PC-3 (cell line): ENCODE results near the gene SLC44A1. TPM values are rescaled to one million over a fixed set of nuclear protein-coding genes. Genes with fewer than 3 reads are reported as not detected.

ENCODE experiments used
- ATAC-seq: fragments of 200-7000 bp; cut with Tn5 transposase; 2 replicates; pipeline ENCODE4 v1.9.1; 2020; ENCODE audit warnings: mild to moderate bottlenecking, moderate library complexity
- BruUV-seq: library from RNA; stranded (reverse); fragments of 400-500 nt; replicated peaks from 2 replicates; lab custom pipeline; 2021; lab: Mats Ljungman, UMichigan
- CTCF ChIA-PET: fragments of 300-600 bp; sonication (Branson Sonifier 250); formaldehyde crosslinking; loops from one replicate; lab custom pipeline; 2022; ENCODE audit warnings: antibody characterized with exemption; lab: Charles Lee
- POLR2A ChIA-PET: fragments of 300-600 bp; sonication (Branson Sonifier 250); formaldehyde crosslinking; loops from one replicate; lab custom pipeline; 2022; ENCODE audit warnings: antibody characterized with exemption; ENCODE audit not compliant: unreplicated experiment; lab: Charles Lee
- DNase-seq: peaks from one replicate; pipeline ENCODE4 v3.0.0-alpha.2; 2015
- H2AFZ ChIP-seq: fragments of 300-600 bp; sonication (generic); 2 replicates; pipeline ENCODE4 v1.6.0; 2016; ENCODE audit warnings: antibody characterized with exemption, low read length
- H3F3A ChIP-seq: fragments of 300-600 bp; sonication (generic); one replicate; pipeline ENCODE4 v1.6.0; 2017; ENCODE audit warnings: antibody characterized with exemption, low read length, control low read depth, mild to moderate bottlenecking; ENCODE audit not compliant: unreplicated experiment
- H3K27ac ChIP-seq: fragments of 300-600 bp; sonication (generic); 2 replicates; pipeline ENCODE4 v1.5.1; 2016; ENCODE audit warnings: mild to moderate bottlenecking, low read length
- H3K27me3 ChIP-seq: fragments of 300-600 bp; sonication (generic); 2 replicates; pipeline ENCODE4 v1.6.1; 2016; ENCODE audit warnings: low read length, mixed read lengths
- H3K36me3 ChIP-seq: fragments of 300-600 bp; sonication (generic); 2 replicates; pipeline ENCODE4 v1.6.1; 2016; ENCODE audit warnings: low read depth, mixed run types, low read length, mixed read lengths
- H3K4me1 ChIP-seq: fragments of 300-600 bp; sonication (generic); 2 replicates; pipeline ENCODE4 v1.5.1; 2016; ENCODE audit warnings: low read length; ENCODE audit not compliant: insufficient read depth
- H3K4me2 ChIP-seq: fragments of 300-600 bp; sonication (generic); 2 replicates; pipeline ENCODE4 v1.6.0; 2016; ENCODE audit warnings: low read length
- H3K4me3 ChIP-seq: fragments of 300-600 bp; sonication (generic); 2 replicates; pipeline ENCODE4 v1.5.1; 2016; ENCODE audit warnings: mild to moderate bottlenecking, low read length, mixed read lengths
- H3K79me2 ChIP-seq: fragments of 300-600 bp; sonication (generic); 2 replicates; pipeline ENCODE4 v1.6.1; 2017; ENCODE audit warnings: low read length, mixed read lengths
- H3K9ac ChIP-seq: fragments of 300-600 bp; sonication (generic); 2 replicates; pipeline ENCODE4 v1.6.0; 2016; ENCODE audit warnings: mild to moderate bottlenecking, low read length
- H3K9me2 ChIP-seq: fragments of 300-600 bp; sonication (generic); replicated peaks from 2 replicates; pipeline ENCODE4 v1.6.1; 2016; ENCODE audit warnings: mixed run types, low read length, mixed read lengths
- H3K9me3 ChIP-seq: fragments of 300-600 bp; sonication (generic); 2 replicates; pipeline ENCODE4 v1.6.1; 2016; ENCODE audit warnings: low read length, mixed read lengths
- H4K20me1 ChIP-seq: fragments of 300-600 bp; sonication (generic); 2 replicates; pipeline ENCODE4 v1.6.1; 2016; ENCODE audit warnings: low read length, mixed read lengths
- EZH2 ChIP-seq: fragments of 300-600 bp; sonication (generic); IDR thresholded peaks from one replicate; pipeline ENCODE4 v1.6.1; 2017; ENCODE audit warnings: antibody characterized with exemption, mild to moderate bottlenecking, low read length; ENCODE audit not compliant: unreplicated experiment
- EZH2phosphoT487 ChIP-seq: fragments of 300-600 bp; sonication (generic); IDR thresholded peaks from 2 replicates; pipeline ENCODE4 v1.6.1; 2018; ENCODE audit warnings: mild to moderate bottlenecking, antibody characterized with exemption, low read length, borderline replicate concordance
- intact Hi-C: fragments of 100-400 bp; cut with micrococcal nuclease; formaldehyde crosslinking; loops from 2 replicates; pipeline ENCODE4 v1.9.0; 2023
- total RNA-seq: library from RNA; depleted of rRNA; stranded (reverse); fragments of >200 nt; gene quantifications from 2 replicates; pipeline ENCODE4 v1.2.3, GENCODE V29; 2014
- TF ChIP-seq, protein P1 (sequence below): fragments of 300-600 bp; sonication (generic); conservative IDR thresholded peaks from 2 replicates; pipeline ENCODE4 v1.5.1; 2017; ENCODE audit warnings: antibody characterized with exemption, low read depth, mild to moderate bottlenecking, low read length

SLC44A1 gene
- total RNA-seq, 1 experiment from 2014 or later = 16.1 TPM

DNA sequence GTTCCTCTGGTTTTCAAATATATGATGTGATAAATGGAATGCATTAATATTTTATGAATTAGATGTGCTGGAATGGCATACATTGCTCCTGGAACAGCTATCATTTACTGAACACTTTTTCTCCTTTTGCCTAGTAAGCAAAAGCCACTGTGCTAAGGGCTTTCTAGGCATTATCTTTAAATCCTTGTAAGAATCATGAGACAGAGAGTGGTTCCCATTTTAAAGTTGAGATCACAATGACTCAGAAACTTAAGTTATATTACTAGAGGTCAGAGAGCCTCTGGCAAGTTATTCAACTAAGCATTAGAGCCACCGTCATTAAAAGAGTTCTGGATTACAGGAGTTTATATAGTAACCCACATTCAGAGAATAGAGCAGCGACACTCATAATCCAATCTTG is 176.7 kb downstream of the SLC44A1 start:
- Histone ChIP-seq H3K9ac (no peak overlapping the region), H3K4me1 (no peaks in the 10 kb centered on the region), H3K79me2 (no peaks in the 10 kb centered on the region), H3K27ac (no peak overlapping the region), H3K36me3 (no peaks in the 10 kb centered on the region), H3K27me3 (no peaks in the 10 kb centered on the region), H3K9me2 (no peaks in the 10 kb centered on the region), H3K9me3 (no peaks in the 10 kb centered on the region), H3F3A (no peaks in the 10 kb centered on the region), H3K4me3 (no peak overlapping the region), H4K20me1 (no peaks in the 10 kb centered on the region), H3K4me2 (no peak overlapping the region), H2AFZ (no peak overlapping the region)
- ATAC-seq = no peak
- intact Hi-C loops = loop anchor here (10.0 kb wide), 1 partner anchor 134 kb away; the partner anchor contains the start of gene FKTN
- POLR2A ChIA-PET = no interaction called here
- TF ChIP-seq EZH2 (no peak), EZH2phosphoT487 (no peak)
- TF ChIP-seq, protein P1, sequence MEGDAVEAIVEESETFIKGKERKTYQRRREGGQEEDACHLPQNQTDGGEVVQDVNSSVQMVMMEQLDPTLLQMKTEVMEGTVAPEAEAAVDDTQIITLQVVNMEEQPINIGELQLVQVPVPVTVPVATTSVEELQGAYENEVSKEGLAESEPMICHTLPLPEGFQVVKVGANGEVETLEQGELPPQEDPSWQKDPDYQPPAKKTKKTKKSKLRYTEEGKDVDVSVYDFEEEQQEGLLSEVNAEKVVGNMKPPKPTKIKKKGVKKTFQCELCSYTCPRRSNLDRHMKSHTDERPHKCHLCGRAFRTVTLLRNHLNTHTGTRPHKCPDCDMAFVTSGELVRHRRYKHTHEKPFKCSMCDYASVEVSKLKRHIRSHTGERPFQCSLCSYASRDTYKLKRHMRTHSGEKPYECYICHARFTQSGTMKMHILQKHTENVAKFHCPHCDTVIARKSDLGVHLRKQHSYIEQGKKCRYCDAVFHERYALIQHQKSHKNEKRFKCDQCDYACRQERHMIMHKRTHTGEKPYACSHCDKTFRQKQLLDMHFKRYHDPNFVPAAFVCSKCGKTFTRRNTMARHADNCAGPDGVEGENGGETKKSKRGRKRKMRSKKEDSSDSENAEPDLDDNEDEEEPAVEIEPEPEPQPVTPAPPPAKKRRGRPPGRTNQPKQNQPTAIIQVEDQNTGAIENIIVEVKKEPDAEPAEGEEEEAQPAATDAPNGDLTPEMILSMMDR = no peak
- CTCF ChIA-PET = no interaction called here
- DNase-seq = no peak
- BruUV-seq = no TSS peak

DNA sequence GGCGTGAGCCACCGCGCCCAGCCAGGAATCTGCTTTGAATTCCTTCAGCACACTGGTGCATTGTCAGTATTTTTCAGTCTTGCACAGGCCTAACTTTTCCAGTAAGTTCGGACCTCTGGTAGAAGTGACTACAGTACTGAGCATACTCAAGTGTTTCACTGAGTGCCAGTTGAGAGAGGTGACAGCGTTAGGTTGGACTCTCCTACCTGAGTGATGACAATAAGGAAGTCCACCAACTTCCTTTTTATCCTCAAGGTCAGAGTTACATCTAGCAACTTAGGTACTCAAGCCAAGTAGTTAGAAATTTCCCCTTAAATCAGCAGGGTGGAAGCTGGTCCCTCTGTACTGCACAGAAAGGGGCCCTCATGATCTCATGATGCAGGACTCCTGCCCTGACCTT is 177.4 kb downstream of the SLC44A1 start:
- Histone ChIP-seq H2AFZ (no peak overlapping the region), H4K20me1 (no peaks in the 10 kb centered on the region), H3K36me3 (no peaks in the 10 kb centered on the region), H3K79me2 (no peaks in the 10 kb centered on the region), H3K4me2 (no peak overlapping the region), H3K4me3 (no peak overlapping the region), H3K9me3 (no peaks in the 10 kb centered on the region), H3K9me2 (no peaks in the 10 kb centered on the region), H3K27me3 (no peaks in the 10 kb centered on the region), H3K9ac (no peak overlapping the region), H3F3A (no peaks in the 10 kb centered on the region), H3K27ac (no peak overlapping the region), H3K4me1 (no peaks in the 10 kb centered on the region)
- intact Hi-C loops = loop anchor here (10.0 kb wide), 1 partner anchor 133 kb away; the partner anchor contains the start of gene FKTN
- BruUV-seq = no TSS peak
- ChIA-PET POLR2A (no interaction called here), CTCF (no interaction called here)
- ATAC-seq (no peak), DNase-seq (no peak)
- no peak for TF ChIP-seq EZH2
- TF ChIP-seq, protein P1 = no peak
- no peak for TF ChIP-seq EZH2phosphoT487

DNA sequence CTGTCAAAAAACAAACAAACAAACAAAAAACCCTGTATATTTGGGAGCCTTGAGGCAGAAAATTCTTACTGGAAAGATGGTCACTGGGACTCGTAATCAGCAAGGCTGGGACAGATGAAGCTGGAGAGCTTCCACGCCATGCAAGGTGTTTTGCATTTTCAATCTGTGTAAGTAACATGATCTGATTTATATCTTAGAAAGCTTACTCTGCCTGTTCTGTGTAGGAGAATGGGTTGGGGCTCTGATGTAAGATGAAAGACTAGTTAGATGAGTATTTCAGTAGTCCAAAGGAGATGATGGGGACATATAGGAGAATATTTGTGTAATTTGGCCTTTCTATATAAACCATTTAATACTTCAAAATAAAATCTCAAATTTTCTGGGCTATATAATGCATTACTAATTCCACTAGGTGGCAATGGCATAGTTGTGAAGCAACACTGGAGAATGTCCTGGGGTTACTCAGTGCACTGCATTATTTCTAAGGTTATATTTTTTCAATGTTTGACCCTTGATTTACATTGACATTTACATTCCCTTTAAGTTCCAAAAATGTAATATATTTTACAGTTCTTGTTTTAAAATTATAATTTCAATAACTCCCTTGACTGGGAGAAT is 181.5 kb downstream of the SLC44A1 start:
- no peak overlapping the region for H2AFZ ChIP-seq
- no peaks in the 10 kb centered on the region for H3K27me3 ChIP-seq
- H3K79me2 ChIP-seq = no peaks in the 10 kb centered on the region
- H3K4me3 ChIP-seq = no peak overlapping the region
- TF ChIP-seq, protein P1 = peak; percentile 63
- TF ChIP-seq EZH2 = no peak
- DNase-seq (peak; percentile 50), ATAC-seq (peak; percentile 71)
- intact Hi-C loops = loop anchor here (1.0 to 10.0 kb wide), 3 partner anchors 49 to 267 kb away; partner anchors contain the start of gene FKTN
- no peak overlapping the region for H3K9ac ChIP-seq
- POLR2A ChIA-PET = no interaction called here
- no TSS peak for BruUV-seq
- no peaks in the 10 kb centered on the region for H3K4me1 ChIP-seq
- H3K36me3 ChIP-seq = no peaks in the 10 kb centered on the region
- H3K4me2 ChIP-seq = no peak overlapping the region
- no peak overlapping the region for H3K27ac ChIP-seq
- no peaks in the 10 kb centered on the region for H4K20me1 ChIP-seq
- no peaks in the 10 kb centered on the region for H3K9me3 ChIP-seq
- H3F3A ChIP-seq = no peaks in the 10 kb centered on the region
- CTCF ChIA-PET = no interaction called here
- H3K9me2 ChIP-seq = no peaks in the 10 kb centered on the region
